Stimulated activated effector memory CD8-positive, alpha-beta T cell treated with anti-CD3 and anti-CD28 coated beads, Interleukin-12 subunit alpha, Interleukin-12 subunit beta, amount 100 ng/mL, for 72 hours (primary cell): ENCODE measurements around the gene SLC25A15.

Source experiments
- ATAC-seq: fragments of 150-1000 bp; cut with Tn5 transposase; 2 replicates; pipeline ENCODE4 v1.10.0; 2021
- DNase-seq, 2 donors: peaks; one replicate each; pipeline ENCODE4 v3.0.0; 2021 to 2022; ENCODE audit warnings: low spot score in 2 of 2
- H3K27ac Mint-ChIP-seq: one replicate; pipeline ENCODE4 v1.8.0; 2022; ENCODE audit warnings: mild to moderate bottlenecking, mixed read lengths
- H3K36me3 Mint-ChIP-seq: one replicate; pipeline ENCODE4 v1.8.0; 2022; ENCODE audit warnings: mild to moderate bottlenecking, mixed read lengths
- H3K4me1 Mint-ChIP-seq: one replicate; pipeline ENCODE4 v1.8.0; 2022; ENCODE audit warnings: mixed read lengths
- H3K4me3 Mint-ChIP-seq: one replicate; pipeline ENCODE4 v1.8.0; 2022; ENCODE audit warnings: mild to moderate bottlenecking, mixed read lengths
- H3K9me3 Mint-ChIP-seq: one replicate; pipeline ENCODE4 v1.8.0; 2022; ENCODE audit warnings: mixed read lengths

Gene SLC25A15

DNA sequence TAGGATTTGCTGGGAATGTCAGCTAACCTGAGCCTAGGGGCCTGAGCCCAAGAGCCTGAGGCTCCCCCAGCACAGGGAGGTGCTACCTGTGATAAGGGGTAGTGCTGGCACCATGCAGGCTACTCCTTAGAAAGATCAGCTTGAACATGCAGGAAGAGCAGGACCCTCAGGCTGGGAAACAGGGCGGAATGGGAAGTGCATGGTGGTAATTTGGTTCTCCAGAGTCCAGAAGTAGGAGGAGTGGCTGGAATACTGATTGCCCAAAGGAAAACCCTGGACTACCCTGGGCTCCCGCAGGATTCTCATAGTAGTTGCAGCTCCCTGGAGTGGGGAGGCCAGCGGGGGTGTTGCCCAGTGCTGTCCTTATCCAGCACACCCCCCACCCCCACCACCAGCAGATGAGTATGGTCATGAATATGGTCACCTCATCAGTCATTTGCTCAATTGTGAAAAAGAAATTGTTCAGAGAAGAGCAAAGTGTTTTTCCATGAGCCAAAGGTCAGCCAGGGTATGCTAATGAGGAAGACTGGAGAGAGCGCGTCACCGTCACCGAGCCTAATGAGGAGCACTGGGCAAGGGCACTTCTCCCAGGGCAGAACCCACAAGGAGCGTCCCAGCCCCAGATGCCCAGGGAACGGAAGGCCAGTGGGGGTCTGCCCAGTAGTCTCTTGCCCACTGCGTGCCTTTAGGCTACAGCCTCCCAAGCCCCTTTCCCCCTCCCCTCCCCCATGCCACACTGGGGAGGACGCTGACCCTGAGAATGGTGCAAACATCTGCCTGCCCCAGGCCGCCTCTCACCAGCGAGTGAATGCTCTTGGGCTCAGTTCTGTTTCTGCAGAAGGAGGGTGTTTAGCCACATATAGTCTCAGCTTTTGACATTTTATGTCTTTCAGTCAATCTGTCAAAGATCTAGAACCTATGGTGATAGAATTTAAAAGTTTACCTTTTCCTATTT lies 5.3 kb downstream of the SLC25A15 start:
- Mint-ChIP-seq H3K4me3 (no peak overlapping the region), H3K36me3 (peaks cover 31% of the 10 kb centered on the region)

GRCh38 chr13:40796649-40797048 lies 7.2 kb downstream of the SLC25A15 start:
- Mint-ChIP-seq H3K36me3 (peaks cover 50% of the 10 kb centered on the region), H3K4me1 (peaks cover 14% of the 10 kb centered on the region), H3K4me3 (no peak overlapping the region), H3K9me3 (no peaks in the 10 kb centered on the region), H3K27ac (peak overlapping the region; percentile 16)
- no peak for DNase-seq
- ATAC-seq = no peak

More for the DNA sequence above, 5.3 kb downstream of the SLC25A15 start:
- Mint-ChIP-seq H3K27ac (peak overlapping the region; percentile 37), H3K9me3 (no peaks in the 10 kb centered on the region), H3K4me1 (peaks cover 14% of the 10 kb centered on the region)
- ATAC-seq (no peak), DNase-seq (no peak)

DNA sequence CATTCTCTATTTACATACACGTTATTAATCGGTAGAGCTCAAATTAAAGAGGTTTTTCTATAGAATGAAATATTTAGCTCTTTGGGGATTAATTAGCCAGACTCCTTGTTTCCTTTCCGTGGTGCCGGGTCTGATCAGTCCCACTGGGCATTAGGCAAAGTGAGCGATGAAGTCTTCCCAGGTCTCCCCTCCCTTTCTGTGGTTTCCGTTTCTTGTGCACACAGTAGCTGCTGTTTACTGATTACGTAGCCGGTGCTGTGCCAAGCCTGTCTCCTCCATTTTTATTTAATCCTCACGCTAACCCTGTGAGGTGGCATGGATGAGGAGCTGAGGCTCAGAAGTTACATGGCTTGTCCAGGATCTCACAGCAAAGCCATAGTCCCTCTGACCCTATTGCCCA lies 9.0 kb downstream of the SLC25A15 start:
- Mint-ChIP-seq H3K4me1 (peaks cover 5% of the 10 kb centered on the region), H3K36me3 (peaks cover 53% of the 10 kb centered on the region), H3K9me3 (no peaks in the 10 kb centered on the region), H3K27ac (peak overlapping the region; percentile 77), H3K4me3 (peak overlapping the region; percentile 21)
- ATAC-seq = peak; percentile 32
- no peak for DNase-seq

DNA sequence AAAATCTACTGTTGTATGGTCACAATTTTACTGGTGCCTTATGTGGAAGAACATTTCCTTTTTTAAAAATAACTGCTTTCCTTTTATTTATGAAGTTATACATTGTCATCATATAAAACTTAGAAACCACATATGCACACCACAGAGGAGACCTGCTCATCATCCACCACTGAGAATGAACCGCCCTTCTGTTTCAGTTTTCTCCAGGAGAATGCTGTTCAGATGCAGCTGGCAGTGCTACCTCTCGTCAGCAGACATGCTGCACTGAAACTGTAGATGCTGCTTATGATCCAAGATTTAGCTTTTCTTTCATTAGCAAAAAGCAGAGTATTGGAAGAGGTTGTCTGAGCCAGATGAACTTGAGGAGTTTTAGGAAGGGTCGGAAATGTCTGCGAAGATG lies 10.1 kb downstream of the SLC25A15 start:
- Mint-ChIP-seq H3K27ac (no peak overlapping the region), H3K36me3 (peaks cover 46% of the 10 kb centered on the region), H3K4me3 (no peak overlapping the region), H3K9me3 (no peaks in the 10 kb centered on the region), H3K4me1 (peaks cover 2% of the 10 kb centered on the region)
- DNase-seq = no peak
- ATAC-seq = no peak

- no peaks in the 10 kb centered on the region for H3K4me1 Mint-ChIP-seq
- H3K4me3 Mint-ChIP-seq = no peak overlapping the region
- H3K36me3 Mint-ChIP-seq = peaks cover 52% of the 10 kb centered on the region
- no peak for ATAC-seq
- H3K9me3 Mint-ChIP-seq = no peaks in the 10 kb centered on the region
- no peak overlapping the region for H3K27ac Mint-ChIP-seq
- DNase-seq = no peak
Observed at GRCh38 chr13:40800559-40800958, 11.1 kb downstream of the SLC25A15 start.

DNA sequence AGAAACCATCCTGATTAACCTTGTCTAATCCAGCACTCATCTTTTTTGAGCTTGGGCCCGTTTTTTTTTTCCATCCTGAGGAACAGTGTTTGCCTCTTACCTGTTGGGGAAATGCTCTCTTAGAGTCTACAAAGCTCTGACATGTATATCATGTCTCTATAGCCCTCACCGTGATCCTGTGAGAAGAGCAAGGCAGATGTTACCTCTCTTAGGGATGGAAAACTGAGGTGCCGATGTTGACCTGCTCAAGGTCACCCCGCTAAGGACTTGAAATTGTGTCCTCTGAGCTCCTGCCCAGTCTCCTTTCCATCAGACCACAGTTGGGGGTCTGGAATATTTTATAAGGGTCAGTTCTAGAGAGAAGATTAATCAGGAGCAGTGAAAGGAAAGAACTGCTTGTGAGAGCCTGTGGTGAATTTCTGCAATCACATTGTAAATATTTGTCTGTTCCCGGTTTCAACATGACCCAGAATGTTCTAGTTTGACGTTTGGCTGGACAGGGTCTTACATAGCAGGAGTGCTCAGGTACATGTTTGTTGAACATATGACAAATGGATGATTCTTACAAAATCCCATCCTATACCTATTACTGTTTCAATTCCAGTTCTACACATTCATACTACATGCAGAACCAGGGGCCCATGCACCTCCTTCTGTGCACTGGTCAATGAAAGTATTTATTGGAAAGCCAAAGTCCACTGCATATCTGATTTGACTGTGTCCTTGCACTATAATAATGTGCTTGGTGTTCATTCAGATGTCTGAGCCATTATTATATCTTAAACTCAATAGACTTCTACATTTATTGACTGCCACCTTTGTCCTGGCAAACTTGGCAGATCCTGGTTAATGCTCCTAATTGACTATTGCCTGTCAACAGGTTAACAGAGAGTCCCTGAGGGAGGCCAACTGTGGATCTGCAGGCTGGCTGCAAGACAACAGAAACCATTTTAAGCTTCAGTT lies 12.1 kb downstream of the SLC25A15 start:
- DNase-seq (no peak), ATAC-seq (no peak)
- H3K4me3 Mint-ChIP-seq = no peak overlapping the region

DNA sequence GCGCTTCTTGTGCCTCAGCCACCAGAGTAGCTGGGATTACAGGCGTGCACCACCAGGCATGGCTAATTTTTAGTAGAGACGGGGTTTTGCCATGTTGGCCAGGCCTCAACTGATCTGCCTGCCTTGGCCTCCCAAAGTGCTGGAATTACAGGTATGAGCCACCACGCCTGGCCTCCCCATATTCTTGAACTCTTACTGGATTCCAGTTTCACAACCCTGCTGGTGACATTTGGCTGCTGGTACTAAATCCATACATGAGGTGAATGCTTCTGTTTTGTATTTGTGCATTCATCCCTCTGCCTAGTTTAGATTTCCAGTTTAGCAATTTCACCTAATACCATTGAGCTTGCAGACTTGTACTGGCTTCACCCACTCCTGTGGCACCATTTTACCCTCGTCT lies 13.9 kb downstream of the SLC25A15 start:
- H3K36me3 Mint-ChIP-seq = peaks cover 52% of the 10 kb centered on the region
- H3K9me3 Mint-ChIP-seq = no peaks in the 10 kb centered on the region
- ATAC-seq = no peak
- DNase-seq = no peak
- no peaks in the 10 kb centered on the region for H3K4me1 Mint-ChIP-seq
- no peak overlapping the region for H3K27ac Mint-ChIP-seq
- H3K4me3 Mint-ChIP-seq = no peak overlapping the region

More for the DNA sequence above, 12.1 kb downstream of the SLC25A15 start:
- Mint-ChIP-seq H3K4me1 (no peaks in the 10 kb centered on the region), H3K36me3 (peaks cover 52% of the 10 kb centered on the region), H3K9me3 (no peaks in the 10 kb centered on the region), H3K27ac (no peak overlapping the region)

GRCh38 chr13:40806241-40806640 lies 16.8 kb downstream of the SLC25A15 start:
- Mint-ChIP-seq H3K27ac (peak overlapping the region; percentile 2), H3K36me3 (peaks cover 38% of the 10 kb centered on the region), H3K4me3 (no peak overlapping the region), H3K9me3 (no peaks in the 10 kb centered on the region), H3K4me1 (no peaks in the 10 kb centered on the region)
- ATAC-seq = no peak
- no peak for DNase-seq

GRCh38 chr13:40809471-40809870 lies 20.1 kb downstream of the SLC25A15 start:
- H3K9me3 Mint-ChIP-seq = no peaks in the 10 kb centered on the region
- ATAC-seq (no peak), DNase-seq (no peak)
- H3K27ac Mint-ChIP-seq = no peak overlapping the region
- peaks cover 32% of the 10 kb centered on the region for H3K36me3 Mint-ChIP-seq
- no peak overlapping the region for H3K4me3 Mint-ChIP-seq
- H3K4me1 Mint-ChIP-seq = no peaks in the 10 kb centered on the region

DNA sequence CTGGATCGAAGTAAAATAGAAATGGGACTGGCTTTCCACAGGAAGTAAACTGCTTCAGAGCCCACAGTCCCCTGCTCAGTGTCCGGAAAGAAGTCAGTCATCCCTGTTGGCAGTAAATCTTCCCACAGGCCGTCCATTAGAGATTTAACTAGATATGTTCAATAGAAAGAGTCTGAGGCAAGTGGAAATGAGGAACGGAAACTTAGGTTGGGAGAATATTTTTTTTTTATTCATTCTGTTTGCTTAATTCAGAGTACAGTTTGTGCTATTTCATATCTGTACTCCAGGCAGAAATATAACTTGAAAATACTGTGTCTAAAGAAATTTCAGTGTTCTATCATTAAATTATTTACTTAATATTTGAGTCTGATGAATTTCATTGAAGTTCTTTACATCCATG lies 22.7 kb downstream of the SLC25A15 start:
- Mint-ChIP-seq H3K27ac (peak overlapping the region; percentile 33), H3K36me3 (peaks cover 23% of the 10 kb centered on the region), H3K4me1 (no peaks in the 10 kb centered on the region), H3K4me3 (no peak overlapping the region), H3K9me3 (no peaks in the 10 kb centered on the region)
- no peak for DNase-seq
- ATAC-seq = no peak

DNA sequence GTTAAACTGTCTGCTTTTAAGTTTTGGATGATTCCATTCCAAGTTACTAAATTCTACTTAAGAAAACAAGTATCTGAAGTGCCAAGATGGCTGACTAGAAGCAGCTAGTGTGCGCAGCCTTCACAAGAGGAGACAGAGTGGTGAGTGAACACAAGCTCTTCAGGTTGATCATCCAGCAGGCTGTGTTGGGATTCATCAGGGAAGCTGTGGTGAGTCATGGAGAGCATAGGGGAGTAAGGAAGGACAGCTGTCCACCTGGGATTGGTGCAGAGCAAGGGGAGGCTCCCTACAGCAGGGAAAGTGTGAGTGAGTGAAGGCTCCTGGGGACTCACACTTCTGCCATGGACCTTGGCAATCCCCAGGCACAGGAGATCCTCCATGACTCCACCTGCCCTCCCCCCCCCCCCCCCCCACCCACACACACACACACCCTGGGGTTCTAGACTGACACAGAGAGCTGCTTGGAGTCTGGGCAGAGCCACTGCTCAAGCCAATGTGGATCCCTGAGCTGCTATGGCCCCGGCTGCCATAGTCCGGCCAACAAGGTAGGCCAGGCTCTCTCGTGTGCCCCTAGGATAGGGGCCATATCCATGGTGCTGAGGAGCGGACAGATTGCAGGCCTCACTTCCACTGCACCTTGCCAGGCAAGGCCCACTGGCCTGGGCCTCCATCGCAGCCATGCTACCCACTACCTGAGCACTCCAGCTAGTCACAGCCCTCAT lies 23.5 kb downstream of the SLC25A15 start:
- Mint-ChIP-seq H3K4me1 (no peaks in the 10 kb centered on the region), H3K9me3 (no peaks in the 10 kb centered on the region), H3K27ac (no peak overlapping the region), H3K36me3 (peaks cover 20% of the 10 kb centered on the region), H3K4me3 (no peak overlapping the region)
- ATAC-seq = no peak
- no peak for DNase-seq

DNA sequence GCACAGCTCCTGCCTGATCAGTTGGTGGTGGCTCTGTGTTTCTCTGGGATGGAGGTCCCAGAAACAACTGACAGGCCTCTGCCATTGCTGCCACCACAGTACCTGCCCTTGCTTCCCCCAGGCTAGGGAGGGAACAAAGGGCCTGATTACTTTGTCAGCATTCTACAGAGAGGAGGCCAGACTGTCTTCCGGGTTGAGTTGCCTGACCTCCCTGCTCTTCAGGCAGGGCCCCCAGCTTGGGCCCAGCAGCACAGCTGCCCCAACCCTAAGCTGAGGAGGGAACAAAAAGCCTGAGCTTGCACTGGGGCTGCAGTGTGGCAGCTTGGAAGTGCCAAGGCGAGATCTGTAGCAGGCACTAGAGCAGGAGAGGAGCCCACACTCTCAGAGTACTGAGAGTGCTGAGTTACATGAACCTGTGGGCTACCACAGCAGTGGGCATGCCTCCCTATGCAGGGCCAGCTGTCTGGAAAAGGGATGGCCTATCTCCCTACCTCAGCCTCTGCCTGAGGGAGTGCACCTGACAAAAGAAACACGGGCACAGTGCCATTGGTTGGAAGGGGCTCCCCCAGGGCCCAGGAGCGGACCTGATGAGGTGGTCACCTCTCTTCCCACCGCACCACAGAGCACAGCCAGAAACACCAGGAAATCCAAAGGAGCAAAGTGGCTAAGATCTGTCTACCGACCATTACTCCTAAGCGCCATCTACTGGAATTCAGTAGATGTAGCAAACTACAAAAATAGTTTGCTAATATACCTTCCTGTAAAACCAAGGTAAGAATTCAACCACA lies 24.4 kb downstream of the SLC25A15 start:
- peaks cover under 1% of the 10 kb centered on the region for H3K4me1 Mint-ChIP-seq
- peaks cover 11% of the 10 kb centered on the region for H3K36me3 Mint-ChIP-seq
- H3K4me3 Mint-ChIP-seq = no peak overlapping the region
- H3K27ac Mint-ChIP-seq = peak overlapping the region; percentile 34
- DNase-seq = no peak
- peak; percentile 54 for ATAC-seq
- no peaks in the 10 kb centered on the region for H3K9me3 Mint-ChIP-seq

DNA sequence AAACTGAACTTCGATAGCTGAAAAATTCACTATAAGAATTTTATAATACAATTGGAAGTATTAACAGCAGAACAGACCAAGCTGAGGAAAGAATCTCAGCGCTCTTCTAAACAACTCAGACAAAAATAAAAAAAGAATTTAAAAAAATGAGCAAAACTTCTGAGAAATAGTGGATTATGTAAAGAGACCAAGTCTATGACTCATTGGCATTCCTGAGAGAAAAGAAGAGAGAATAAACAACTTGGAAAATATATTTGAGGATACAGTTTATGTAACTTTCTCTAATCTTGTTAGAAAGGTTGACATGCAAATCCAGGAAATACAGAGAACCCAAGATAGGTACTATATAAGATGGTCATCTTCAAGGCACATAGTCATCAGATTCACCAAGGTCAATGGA lies 25.4 kb downstream of the SLC25A15 start:
- Mint-ChIP-seq H3K36me3 (peaks cover 1% of the 10 kb centered on the region), H3K4me3 (no peak overlapping the region), H3K4me1 (peaks cover 10% of the 10 kb centered on the region), H3K9me3 (no peaks in the 10 kb centered on the region), H3K27ac (no peak overlapping the region)
- DNase-seq (no peak), ATAC-seq (no peak)

DNA sequence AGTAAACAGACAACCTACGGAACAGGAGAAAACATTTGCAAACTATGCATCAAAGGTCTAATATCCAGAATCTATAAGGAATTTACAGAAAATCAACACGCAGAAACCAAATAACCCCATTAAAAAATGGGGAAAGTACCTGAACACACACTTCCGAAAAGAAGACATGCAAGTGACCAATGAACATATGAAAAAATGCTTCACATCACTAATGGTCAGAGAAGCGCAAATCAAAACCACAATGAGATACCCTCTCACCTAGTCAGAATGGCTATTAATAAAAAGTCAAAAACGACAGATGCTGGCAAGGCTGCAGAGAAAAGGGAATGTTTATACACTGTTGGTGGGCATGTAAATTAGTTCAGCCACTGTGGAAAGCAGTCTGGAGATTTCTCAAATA lies 29.5 kb downstream of the SLC25A15 start:
- Mint-ChIP-seq H3K36me3 (peaks cover 5% of the 10 kb centered on the region), H3K27ac (no peak overlapping the region), H3K4me1 (peaks cover 19% of the 10 kb centered on the region), H3K4me3 (no peak overlapping the region), H3K9me3 (no peaks in the 10 kb centered on the region)
- ATAC-seq = no peak
- DNase-seq = no peak
